CD4-positive, alpha-beta T cell (primary cell): ENCODE results near the gene KIAA1217. TPM values are rescaled to one million over a fixed set of nuclear protein-coding genes. Genes with fewer than 3 reads are reported as not detected.

Experiments used
- ATAC-seq: fragments of 200-7000 bp; cut with Tn5 transposase; one replicate; pipeline ENCODE4 v1.10.0; 2022; ENCODE audit warnings: mild to moderate bottlenecking; ENCODE audit not compliant: poor library complexity
- CTCF ChIA-PET: fragments of 350-600 bp; sonication (Branson Sonifier 250); formaldehyde crosslinking; loops from one replicate; lab custom pipeline; 2021; ENCODE audit warnings: antibody characterized with exemption, inconsistent platforms; lab: Charles Lee
- POLR2A ChIA-PET: fragments of 350-600 bp; sonication (Branson Sonifier 250); formaldehyde crosslinking; loops from one replicate; lab custom pipeline; 2021; ENCODE audit warnings: antibody characterized with exemption, inconsistent platforms; lab: Charles Lee
- DNase-seq, 14 experiments: peaks; one replicate each; pipeline ENCODE4 v3.0.0-alpha.2; 2013 to 2020; ENCODE audit warnings: mixed read lengths in 2 of 14
- H3K27ac ChIP-seq, 2 donors: one replicate each; pipeline versions ENCODE4 v1.5.1 to v1.7.0; 2013; ENCODE audit warnings: low read length in 2 of 2, low read depth in 1 of 2, mild to moderate bottlenecking in 1 of 2
- H3K27me3 ChIP-seq, 2 experiments: 1 replicate in 1 of 2; 2 replicates in 1 of 2; pipeline versions ENCODE4 v1.6.1 to v1.7.0; 2013; ENCODE audit warnings: low read length in 2 of 2, control low read depth in 1 of 2, mild to moderate bottlenecking in 1 of 2, moderate library complexity in 1 of 2; ENCODE audit not compliant: insufficient read depth in 2 of 2, control insufficient read depth in 1 of 2
- H3K36me3 ChIP-seq: one replicate; pipeline ENCODE4 v1.6.1; 2013; ENCODE audit warnings: low read length, control low read depth; ENCODE audit not compliant: insufficient read depth
- H3K4me1 ChIP-seq: one replicate; pipeline ENCODE4 v1.6.1; 2013; ENCODE audit warnings: low read length, control low read depth; ENCODE audit not compliant: insufficient read depth
- H3K4me3 ChIP-seq: one replicate; pipeline ENCODE4 v1.5.1; 2013; ENCODE audit warnings: mild to moderate bottlenecking, low read length, moderate library complexity
- H3K9me3 ChIP-seq, 2 experiments: 1 replicate in 1 of 2; 2 replicates in 1 of 2; pipeline versions ENCODE4 v1.6.1 to v1.7.0; 2013; ENCODE audit warnings: low read length in 2 of 2, mild to moderate bottlenecking in 2 of 2, control low read depth in 1 of 2, moderate library complexity in 1 of 2; ENCODE audit not compliant: control insufficient read depth in 1 of 2, insufficient read depth in 1 of 2
- H3K27ac Mint-ChIP-seq: one replicate; pipeline ENCODE4 v1.8.0; 2020; ENCODE audit warnings: mixed read lengths
- H3K27me3 Mint-ChIP-seq: one replicate; pipeline ENCODE4 v1.8.0; 2021; ENCODE audit warnings: mixed read lengths
- H3K36me3 Mint-ChIP-seq: one replicate; pipeline ENCODE4 v1.8.0; 2021; ENCODE audit warnings: low read depth, mixed read lengths
- H3K4me1 Mint-ChIP-seq: one replicate; pipeline ENCODE4 v1.8.0; 2021; ENCODE audit warnings: low read depth, mixed read lengths
- H3K4me3 Mint-ChIP-seq: one replicate; pipeline ENCODE4 v1.8.0; 2020; ENCODE audit warnings: mild to moderate bottlenecking, mixed read lengths
- H3K9me3 Mint-ChIP-seq: one replicate; pipeline ENCODE4 v1.8.0; 2020; ENCODE audit warnings: mixed read lengths
- CTCF ChIP-seq: fragments of 200-600 bp; IDR thresholded peaks from one replicate; pipeline ENCODE4 v1.8.0; 2022; ENCODE audit warnings: antibody characterized with exemption, mild to moderate bottlenecking
- intact Hi-C, 2 experiments: fragments of 100-400 bp; cut with DNase I in 1 of 2; cut with micrococcal nuclease in 1 of 2; formaldehyde crosslinking; loops; one replicate each; pipeline versions ENCODE4 v1.15.1 to v1.9.0; 2023 to 2025; cut with DNase I, micrococcal nuclease
- total RNA-seq, 174 experiments: library from RNA in 2 of 174; stranded (reverse) in 2 of 174; gene quantifications; one replicate each; pipeline ENCODE4 v1.2.3 and lab custom pipeline; 2021 to 2026

Gene KIAA1217
- total RNA-seq, 2 experiments from 2014 or later, result not detected

- intact Hi-C loops, result no loop called here
- no peak overlapping the region for H3K27ac Mint-ChIP-seq
Measured at GRCh38 chr10:24453404-24453830, 244.5 kb downstream of the KIAA1217 start.

GRCh38 chr10:24453973-24454372 is 245.0 kb downstream of the KIAA1217 start:
- POLR2A ChIA-PET, result no interaction called here
- H3K9me3 ChIP-seq, result peaks cover 0 to 4% of the 10 kb centered on the region in 2 experiments
- H3K27me3 Mint-ChIP-seq, result peaks cover 48% of the 10 kb centered on the region
- CTCF ChIA-PET, result no interaction called here
- no peaks in the 10 kb centered on the region for H3K9me3 Mint-ChIP-seq
- no peak overlapping the region for H3K4me3 ChIP-seq
- DNase-seq (no peak), ATAC-seq (no peak)
- intact Hi-C loops, result no loop called here
- no peak overlapping the region for H3K27ac Mint-ChIP-seq
- H3K36me3 Mint-ChIP-seq, result no peaks in the 10 kb centered on the region
- H3K4me1 Mint-ChIP-seq, result peaks cover 8% of the 10 kb centered on the region
- peaks cover 3 to 11% of the 10 kb centered on the region in 2 experiments for H3K27me3 ChIP-seq
- no peak for TF ChIP-seq CTCF
- H3K27ac ChIP-seq, result no peak overlapping the region
- no peaks in the 10 kb centered on the region for H3K36me3 ChIP-seq
- H3K4me3 Mint-ChIP-seq, result no peak overlapping the region
- H3K4me1 ChIP-seq, result peaks cover 7% of the 10 kb centered on the region

More at GRCh38 chr10:24453404-24453830, 244.5 kb downstream of the KIAA1217 start:
- H3K4me1 Mint-ChIP-seq, result peaks cover 8% of the 10 kb centered on the region
- POLR2A ChIA-PET, result no interaction called here
- H3K27me3 Mint-ChIP-seq, result peaks cover 50% of the 10 kb centered on the region
- no peaks in the 10 kb centered on the region for H3K36me3 Mint-ChIP-seq
- DNase-seq (no peak), ATAC-seq (no peak)
- H3K9me3 Mint-ChIP-seq, result no peaks in the 10 kb centered on the region
- Histone ChIP-seq H3K4me3 (no peak overlapping the region), H3K4me1 (peaks cover 7% of the 10 kb centered on the region), H3K9me3 (peaks cover 0 to 4% of the 10 kb centered on the region in 2 experiments), H3K27ac (no peak overlapping the region), H3K36me3 (no peaks in the 10 kb centered on the region), H3K27me3 (peaks cover 3 to 11% of the 10 kb centered on the region in 2 experiments)
- CTCF ChIA-PET, result no interaction called here
- TF ChIP-seq CTCF, result no peak
- no peak overlapping the region for H3K4me3 Mint-ChIP-seq

- no peaks in the 10 kb centered on the region for H3K36me3 Mint-ChIP-seq
Measured at GRCh38 chr10:24455447-24455846, 246.5 kb downstream of the KIAA1217 start.

More at GRCh38 chr10:24455447-24455846, 246.5 kb downstream of the KIAA1217 start:
- Histone ChIP-seq H3K27ac (no peak overlapping the region), H3K4me3 (no peak overlapping the region), H3K9me3 (peaks cover 0 to 4% of the 10 kb centered on the region in 2 experiments), H3K27me3 (peaks cover 3 to 11% of the 10 kb centered on the region in 2 experiments), H3K4me1 (peaks cover 7% of the 10 kb centered on the region), H3K36me3 (no peaks in the 10 kb centered on the region)
- ChIA-PET CTCF (no interaction called here), POLR2A (no interaction called here)
- DNase-seq (no peak), ATAC-seq (no peak)
- TF ChIP-seq CTCF, result no peak
- no peaks in the 10 kb centered on the region for H3K9me3 Mint-ChIP-seq
- H3K4me1 Mint-ChIP-seq, result peaks cover 8% of the 10 kb centered on the region
- H3K27me3 Mint-ChIP-seq, result peaks cover 51% of the 10 kb centered on the region
- intact Hi-C loops, result no loop called here
- no peak overlapping the region for H3K4me3 Mint-ChIP-seq
- no peak overlapping the region for H3K27ac Mint-ChIP-seq
